Neural cell (in vitro differentiated cells): ENCODE data around the gene VPS26C. TPM values are rescaled to one million over a fixed set of nuclear protein-coding genes. Genes with fewer than 3 reads are reported as not detected.

Experiments
- H2AFZ ChIP-seq: fragments of 200-600, 300-800 bp; sonication (generic), shearing (Covaris generic); 2 replicates; pipeline ENCODE4 v1.6.0; 2014; ENCODE audit warnings: low read depth, mild to moderate bottlenecking, antibody characterized with exemption, low read length, moderate library complexity
- H3F3A ChIP-seq: fragments of 200-600 bp; shearing (Covaris generic); 2 replicates; pipeline ENCODE4 v1.6.1; 2016; ENCODE audit warnings: mild to moderate bottlenecking, moderate library complexity, mixed read lengths, antibody characterized with exemption, low read length; ENCODE audit not compliant: insufficient read depth, poor library complexity, severe bottlenecking
- H3K27ac ChIP-seq: fragments of 200-600, 300-800 bp; sonication (generic), shearing (Covaris generic); 2 replicates; pipeline ENCODE4 v1.5.1; 2014; ENCODE audit warnings: mild to moderate bottlenecking, low read length, moderate library complexity
- H3K27me3 ChIP-seq: fragments of 300-800, 200-600 bp; sonication (generic), shearing (Covaris generic); 2 replicates; pipeline ENCODE4 v1.6.0; 2014; ENCODE audit warnings: mild to moderate bottlenecking, low read depth, low read length, moderate library complexity; ENCODE audit not compliant: insufficient read depth
- H3K36me3 ChIP-seq: fragments of 300-800, 200-600 bp; sonication (generic), shearing (Covaris generic); 2 replicates; pipeline ENCODE4 v1.5.1; 2014; ENCODE audit warnings: mild to moderate bottlenecking, antibody characterized with exemption, low read length, moderate library complexity; ENCODE audit not compliant: insufficient read depth
- H3K4me2 ChIP-seq: fragments of 300-800, 200-600 bp; sonication (generic), shearing (Covaris generic); 2 replicates; pipeline ENCODE4 v1.6.0; 2014; ENCODE audit warnings: mild to moderate bottlenecking, low read length
- H3K4me3 ChIP-seq: fragments of 300-800, 200-600 bp; sonication (generic), shearing (Covaris generic); 2 replicates; pipeline ENCODE4 v1.5.1; 2014; ENCODE audit warnings: mild to moderate bottlenecking, low read length, moderate library complexity
- H3K79me2 ChIP-seq: fragments of 200-600 bp; shearing (Covaris generic); replicated peaks from 2 replicates; pipeline ENCODE4 v1.6.0; 2014; ENCODE audit warnings: mild to moderate bottlenecking, low read length, moderate library complexity; ENCODE audit not compliant: insufficient read depth
- H3K9ac ChIP-seq: fragments of 300-800, 200-600 bp; sonication (generic), shearing (Covaris generic); 2 replicates; pipeline ENCODE4 v1.6.1; 2016; ENCODE audit warnings: mild to moderate bottlenecking, low read length, mixed read lengths
- H3K9me2 ChIP-seq: fragments of 200-600 bp; shearing (Covaris generic); 2 replicates; pipeline ENCODE4 v1.6.1; 2016; ENCODE audit warnings: mild to moderate bottlenecking, low read length, mixed read lengths; ENCODE audit not compliant: insufficient read depth
- H3K9me3 ChIP-seq: fragments of 200-600, 300-800 bp; sonication (generic), shearing (Covaris generic); 2 replicates; pipeline ENCODE4 v1.6.1; 2016; ENCODE audit warnings: mild to moderate bottlenecking, mixed run types, low read length, moderate library complexity, mixed read lengths
- H4K20me1 ChIP-seq: fragments of 200-600 bp; shearing (Covaris generic); 2 replicates; pipeline ENCODE4 v1.6.1; 2016; ENCODE audit warnings: mild to moderate bottlenecking, mixed run types; ENCODE audit not compliant: insufficient read depth
- EP300 ChIP-seq: fragments of 450-650 bp; conservative IDR thresholded peaks from 2 replicates; pipeline ENCODE4 v1.6.1; 2014; ENCODE audit warnings: antibody characterized with exemption, mild to moderate bottlenecking, moderate library complexity; ENCODE audit not compliant: poor library complexity, severe bottlenecking
- EZH2 ChIP-seq: fragments of 200-600, 300-800 bp; shearing (Covaris generic), sonication (generic); IDR thresholded peaks from 2 replicates; pipeline ENCODE4 v1.6.1; 2014; ENCODE audit warnings: antibody characterized with exemption, low read length, borderline replicate concordance, mild to moderate bottlenecking; ENCODE audit not compliant: insufficient read depth, poor library complexity, severe bottlenecking
- POLR2AphosphoS5 ChIP-seq: IDR thresholded peaks from 2 replicates; pipeline ENCODE4 v1.6.1; 2012
- RAD21 ChIP-seq: fragments of 450-650 bp; conservative IDR thresholded peaks from 2 replicates; pipeline ENCODE4 v1.6.1; 2014; ENCODE audit warnings: antibody characterized with exemption, mild to moderate bottlenecking, moderate library complexity
- SMC3 ChIP-seq: fragments of 450-650 bp; conservative IDR thresholded peaks from 2 replicates; pipeline ENCODE4 v1.6.1; 2014; ENCODE audit warnings: antibody characterized with exemption, mild to moderate bottlenecking, moderate library complexity; ENCODE audit not compliant: poor library complexity
- TAF1 ChIP-seq: IDR thresholded peaks from 2 replicates; pipeline ENCODE4 v1.6.1; 2012; ENCODE audit warnings: low read depth
- polyA plus RNA-seq: library from polyadenylated mRNA; depleted of rRNA; stranded (reverse); fragments of >200 nt; gene quantifications from 2 replicates; pipeline ENCODE4 v1.2.3, GENCODE V29; 2014
- TF ChIP-seq, protein P1 (sequence below): IDR thresholded peaks from 2 replicates; pipeline ENCODE4 v1.6.1; 2012; ENCODE audit warnings: borderline replicate concordance

Gene VPS26C
- polyA plus RNA-seq, 1 donor from 2014 or later, result 55.5 TPM

DNA sequence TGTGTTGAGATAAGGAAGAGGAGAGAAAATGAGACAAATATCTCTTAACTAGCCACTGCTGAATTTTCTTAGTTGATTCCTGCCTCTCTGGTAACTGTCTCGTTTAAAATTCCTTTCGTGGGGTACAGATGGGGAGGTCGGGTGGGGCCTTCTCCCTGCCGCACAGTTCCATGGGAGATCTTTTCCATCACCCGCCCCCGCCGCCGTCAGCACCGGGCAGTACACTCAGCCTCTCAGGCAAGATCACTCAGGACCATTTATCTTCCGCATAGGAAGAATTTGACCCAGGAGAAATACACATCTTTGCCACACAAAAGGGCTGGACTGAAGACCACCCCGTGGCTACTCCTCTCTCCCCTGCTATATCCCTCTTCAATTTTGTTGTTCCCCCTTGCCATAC is 2.3 kb upstream of the VPS26C start:
- Histone ChIP-seq H3K4me2 (no peak overlapping the region), H4K20me1 (no peaks in the 10 kb centered on the region), H3K9me2 (no peaks in the 10 kb centered on the region), H3K9ac (no peak overlapping the region), H3F3A (no peaks in the 10 kb centered on the region), H2AFZ (no peak overlapping the region), H3K79me2 (peaks cover 23% of the 10 kb centered on the region), H3K36me3 (no peaks in the 10 kb centered on the region), H3K9me3 (no peaks in the 10 kb centered on the region), H3K27ac (no peak overlapping the region), H3K27me3 (no peaks in the 10 kb centered on the region), H3K4me3 (no peak overlapping the region)
- TF ChIP-seq, protein P1, sequence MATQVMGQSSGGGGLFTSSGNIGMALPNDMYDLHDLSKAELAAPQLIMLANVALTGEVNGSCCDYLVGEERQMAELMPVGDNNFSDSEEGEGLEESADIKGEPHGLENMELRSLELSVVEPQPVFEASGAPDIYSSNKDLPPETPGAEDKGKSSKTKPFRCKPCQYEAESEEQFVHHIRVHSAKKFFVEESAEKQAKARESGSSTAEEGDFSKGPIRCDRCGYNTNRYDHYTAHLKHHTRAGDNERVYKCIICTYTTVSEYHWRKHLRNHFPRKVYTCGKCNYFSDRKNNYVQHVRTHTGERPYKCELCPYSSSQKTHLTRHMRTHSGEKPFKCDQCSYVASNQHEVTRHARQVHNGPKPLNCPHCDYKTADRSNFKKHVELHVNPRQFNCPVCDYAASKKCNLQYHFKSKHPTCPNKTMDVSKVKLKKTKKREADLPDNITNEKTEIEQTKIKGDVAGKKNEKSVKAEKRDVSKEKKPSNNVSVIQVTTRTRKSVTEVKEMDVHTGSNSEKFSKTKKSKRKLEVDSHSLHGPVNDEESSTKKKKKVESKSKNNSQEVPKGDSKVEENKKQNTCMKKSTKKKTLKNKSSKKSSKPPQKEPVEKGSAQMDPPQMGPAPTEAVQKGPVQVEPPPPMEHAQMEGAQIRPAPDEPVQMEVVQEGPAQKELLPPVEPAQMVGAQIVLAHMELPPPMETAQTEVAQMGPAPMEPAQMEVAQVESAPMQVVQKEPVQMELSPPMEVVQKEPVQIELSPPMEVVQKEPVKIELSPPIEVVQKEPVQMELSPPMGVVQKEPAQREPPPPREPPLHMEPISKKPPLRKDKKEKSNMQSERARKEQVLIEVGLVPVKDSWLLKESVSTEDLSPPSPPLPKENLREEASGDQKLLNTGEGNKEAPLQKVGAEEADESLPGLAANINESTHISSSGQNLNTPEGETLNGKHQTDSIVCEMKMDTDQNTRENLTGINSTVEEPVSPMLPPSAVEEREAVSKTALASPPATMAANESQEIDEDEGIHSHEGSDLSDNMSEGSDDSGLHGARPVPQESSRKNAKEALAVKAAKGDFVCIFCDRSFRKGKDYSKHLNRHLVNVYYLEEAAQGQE, result no peak
- TF ChIP-seq EP300 (no peak), RAD21 (no peak), POLR2AphosphoS5 (no peak), TAF1 (no peak)

DNA sequence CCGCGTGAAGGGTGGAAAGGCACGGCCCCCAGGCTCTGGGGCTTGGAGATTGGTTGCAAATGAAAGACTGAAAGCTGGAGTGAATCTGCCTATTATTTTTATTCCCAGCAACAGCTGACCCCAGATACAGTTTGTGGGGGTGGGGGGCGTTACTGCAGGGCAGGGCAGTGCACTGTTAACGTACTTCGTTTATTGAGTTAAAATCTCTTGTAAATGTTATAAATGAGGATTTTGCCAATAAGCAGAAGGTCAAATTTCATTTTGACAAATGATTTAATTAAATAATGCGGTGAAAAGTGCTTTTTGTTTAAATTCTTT is 1.0 kb upstream of the VPS26C start:
- H3K27me3 ChIP-seq, result no peaks in the 10 kb centered on the region
- H3K4me2 ChIP-seq, result peak overlapping the region; percentile 92
- H3K27ac ChIP-seq, result peak overlapping the region; percentile 97
- peak overlapping the region; percentile 95 for H3K4me3 ChIP-seq
- no peaks in the 10 kb centered on the region for H4K20me1 ChIP-seq
- no peak for TF ChIP-seq TAF1
- TF ChIP-seq SMC3, result peak; percentile 2
- peak overlapping the region; percentile 97 for H2AFZ ChIP-seq
- H3K36me3 ChIP-seq, result no peaks in the 10 kb centered on the region
- H3K9me2 ChIP-seq, result no peaks in the 10 kb centered on the region
- peak overlapping the region; percentile 92 for H3K9ac ChIP-seq
- H3K79me2 ChIP-seq, result peaks cover 30% of the 10 kb centered on the region
- no peaks in the 10 kb centered on the region for H3K9me3 ChIP-seq
- H3F3A ChIP-seq, result no peaks in the 10 kb centered on the region

DNA sequence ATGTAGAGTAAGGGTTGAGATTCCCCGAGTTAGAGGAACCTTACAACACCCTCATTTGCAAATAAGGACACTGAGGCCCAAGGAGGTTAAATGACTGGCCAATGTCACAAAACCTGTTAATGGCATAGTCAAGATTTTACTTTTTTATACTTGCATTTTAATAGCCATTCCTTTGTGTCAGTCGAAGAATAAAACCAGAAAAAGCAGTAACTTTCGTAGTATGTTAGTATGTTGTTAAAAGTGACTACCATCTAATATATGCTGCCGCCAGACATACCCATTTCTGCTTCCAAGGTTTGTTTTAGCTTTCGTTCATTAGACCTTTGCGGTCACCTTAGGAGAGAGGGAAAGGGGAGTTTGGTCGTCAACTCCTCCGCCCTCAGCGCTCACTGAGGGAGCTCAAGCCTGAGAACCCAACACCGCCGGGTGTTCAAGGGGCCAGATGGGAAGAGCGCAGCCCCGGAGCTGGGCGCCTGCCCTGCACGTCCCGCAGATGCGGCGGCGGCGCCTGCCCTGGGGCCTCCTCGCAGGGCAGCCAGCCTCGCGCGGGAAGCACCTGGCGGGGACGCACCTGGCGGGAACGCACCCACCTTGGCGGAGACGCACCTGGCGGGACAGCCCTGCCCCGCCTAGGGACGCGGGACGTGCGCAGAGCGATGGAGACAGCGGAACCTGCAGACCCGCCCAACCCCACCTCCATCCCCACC is 466 bp downstream of the VPS26C start:
- peak overlapping the region; percentile 92 for H3K9ac ChIP-seq
- H3K79me2 ChIP-seq, result peaks cover 41% of the 10 kb centered on the region
- H3K36me3 ChIP-seq, result no peaks in the 10 kb centered on the region
- H2AFZ ChIP-seq, result peak overlapping the region; percentile 97
- H3K27me3 ChIP-seq, result no peaks in the 10 kb centered on the region
- H3K9me2 ChIP-seq, result no peaks in the 10 kb centered on the region
- H3K4me3 ChIP-seq, result peak overlapping the region; percentile 95
- no peaks in the 10 kb centered on the region for H4K20me1 ChIP-seq
- no peak for TF ChIP-seq EZH2
- peak; percentile 31 for TF ChIP-seq TAF1
- no peak for TF ChIP-seq EP300
- no peak for TF ChIP-seq SMC3
- H3K4me2 ChIP-seq, result peak overlapping the region; percentile 59
- H3K9me3 ChIP-seq, result no peaks in the 10 kb centered on the region
- peak overlapping the region; percentile 97 for H3K27ac ChIP-seq
- no peaks in the 10 kb centered on the region for H3F3A ChIP-seq
